ENCODE results near the gene TSACC.

The TSACC gene

DNA sequence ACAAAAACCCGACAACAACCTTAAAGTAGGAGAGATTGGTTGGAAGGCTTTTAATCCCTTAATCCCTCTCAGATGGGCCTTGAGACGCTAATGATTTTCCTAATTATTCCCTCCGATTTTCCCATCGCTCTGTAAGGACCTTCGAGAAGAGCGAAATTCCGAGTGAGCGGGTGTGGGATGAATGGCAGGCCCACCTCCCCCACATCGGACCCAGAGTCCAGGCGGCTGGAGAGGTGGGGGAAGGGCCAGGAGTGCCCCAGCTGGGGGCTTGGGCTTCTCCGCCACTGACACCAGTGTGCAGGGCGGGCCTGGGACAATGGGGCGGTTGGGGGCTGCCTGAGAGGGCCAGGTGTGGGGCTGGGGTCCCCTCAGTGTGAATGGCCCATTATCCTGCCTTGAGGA is 54.1 kb downstream of the TSACC start:
- no peak for DNase-seq (ENCODE audit: low read depth, low spot score)
- in situ Hi-C loops (cut with HindIII; ENCODE audit: low sequenced_read_pairs) = no loop called here
- TF ChIP-seq, protein P1, sequence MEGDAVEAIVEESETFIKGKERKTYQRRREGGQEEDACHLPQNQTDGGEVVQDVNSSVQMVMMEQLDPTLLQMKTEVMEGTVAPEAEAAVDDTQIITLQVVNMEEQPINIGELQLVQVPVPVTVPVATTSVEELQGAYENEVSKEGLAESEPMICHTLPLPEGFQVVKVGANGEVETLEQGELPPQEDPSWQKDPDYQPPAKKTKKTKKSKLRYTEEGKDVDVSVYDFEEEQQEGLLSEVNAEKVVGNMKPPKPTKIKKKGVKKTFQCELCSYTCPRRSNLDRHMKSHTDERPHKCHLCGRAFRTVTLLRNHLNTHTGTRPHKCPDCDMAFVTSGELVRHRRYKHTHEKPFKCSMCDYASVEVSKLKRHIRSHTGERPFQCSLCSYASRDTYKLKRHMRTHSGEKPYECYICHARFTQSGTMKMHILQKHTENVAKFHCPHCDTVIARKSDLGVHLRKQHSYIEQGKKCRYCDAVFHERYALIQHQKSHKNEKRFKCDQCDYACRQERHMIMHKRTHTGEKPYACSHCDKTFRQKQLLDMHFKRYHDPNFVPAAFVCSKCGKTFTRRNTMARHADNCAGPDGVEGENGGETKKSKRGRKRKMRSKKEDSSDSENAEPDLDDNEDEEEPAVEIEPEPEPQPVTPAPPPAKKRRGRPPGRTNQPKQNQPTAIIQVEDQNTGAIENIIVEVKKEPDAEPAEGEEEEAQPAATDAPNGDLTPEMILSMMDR (IDR thresholded peaks at IDR 0.05; ENCODE audit: low read depth, low read length) = no peak
- H3K4me3 ChIP-seq (ENCODE audit: low read depth, low read length) = no peak overlapping the region

DNA sequence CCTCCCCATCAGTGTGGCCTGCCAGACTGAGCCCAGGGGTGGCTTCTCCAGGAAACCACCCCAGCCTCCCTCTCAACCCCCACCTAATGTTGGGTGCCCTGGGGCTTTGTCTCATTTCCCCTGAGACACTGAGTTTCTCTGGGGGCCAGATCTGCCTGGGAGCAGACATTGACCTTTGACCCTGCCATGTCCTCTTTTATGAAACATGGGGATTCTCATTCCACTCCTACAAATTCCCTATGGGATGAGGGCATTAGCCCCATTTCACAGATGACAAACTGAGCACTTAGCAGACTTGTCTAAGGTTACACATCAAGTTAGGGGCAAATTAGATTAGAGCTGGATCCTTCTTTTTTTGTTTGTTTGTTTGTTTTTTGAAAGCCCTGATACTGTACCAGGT is 54.8 kb downstream of the TSACC start:
- DNase-seq (ENCODE audit: low read depth, low spot score) = no peak
- H3K4me3 ChIP-seq (ENCODE audit: low read depth, low read length) = no peak overlapping the region
- in situ Hi-C loops (cut with HindIII; ENCODE audit: low sequenced_read_pairs) = no loop called here
- TF ChIP-seq, protein P1 (IDR thresholded peaks at IDR 0.05; ENCODE audit: low read depth, low read length) = no peak

DNA sequence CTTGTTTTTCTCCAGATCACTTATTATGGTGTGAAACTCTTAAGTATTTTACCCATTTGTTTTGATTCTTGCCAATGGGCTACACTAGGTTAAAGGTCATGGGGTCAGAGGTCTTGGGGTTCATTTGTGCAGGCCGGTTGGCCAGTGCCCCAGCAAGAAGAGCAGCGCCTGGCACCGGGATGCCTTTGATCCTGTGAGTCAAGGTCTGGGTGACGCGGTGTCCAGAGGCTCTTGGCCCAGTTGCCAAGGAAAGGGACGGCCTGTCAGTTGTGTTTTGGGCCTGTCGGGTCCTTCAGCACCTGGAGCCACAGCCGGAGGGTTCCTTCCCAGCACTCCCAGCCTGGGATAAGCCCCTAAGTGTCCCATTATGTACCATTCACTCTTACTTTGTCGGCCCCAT is 55.8 kb downstream of the TSACC start:
- H3K4me3 ChIP-seq (ENCODE audit: low read depth, low read length) = no peak overlapping the region
- DNase-seq (ENCODE audit: low read depth, low spot score) = no peak
- in situ Hi-C loops (cut with HindIII; ENCODE audit: low sequenced_read_pairs) = no loop called here
- TF ChIP-seq, protein P1 (IDR thresholded peaks at IDR 0.05; ENCODE audit: low read depth, low read length) = no peak

- no peak for DNase-seq (ENCODE audit: low read depth, low spot score)
- in situ Hi-C loops (cut with HindIII; ENCODE audit: low sequenced_read_pairs) = no loop called here
- no peak overlapping the region for H3K4me3 ChIP-seq (ENCODE audit: low read depth, low read length)
- TF ChIP-seq, protein P1 (IDR thresholded peaks at IDR 0.05; ENCODE audit: low read depth, low read length) = no peak
Observed at GRCh38 chr1:156394835-156395461, 56.6 kb downstream of the TSACC start.
